GM15510 (cell line): Measurements from ENCODE around the gene G3BP2.

ENCODE experiments used
- POLR2A ChIP-seq: IDR thresholded peaks from 3 replicates; pipeline ENCODE4 v1.6.1; 2011; ENCODE audit warnings: borderline replicate concordance; ENCODE audit not compliant: insufficient read length; ENCODE audit errors: extremely low read depth

G3BP2 gene

DNA sequence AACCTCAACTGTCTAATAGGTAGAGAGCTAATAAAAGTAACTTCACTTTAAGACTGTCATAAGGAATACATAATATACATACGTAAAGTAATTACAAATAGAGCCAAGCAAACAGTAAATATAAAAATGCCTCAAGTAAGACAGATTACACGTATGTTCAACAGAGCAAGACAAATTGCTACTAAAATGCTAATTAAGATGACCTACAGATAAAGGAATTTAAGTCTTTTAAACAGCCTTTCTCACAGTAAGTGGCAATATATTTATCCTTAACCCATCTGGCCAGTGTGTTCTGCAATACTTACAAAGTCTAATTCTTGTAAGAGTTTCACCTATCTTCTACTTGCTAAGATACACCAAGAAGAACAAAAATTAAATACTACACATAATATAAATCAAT, 12.7 kb downstream of the G3BP2 start:
- TF ChIP-seq POLR2A: no peak

DNA sequence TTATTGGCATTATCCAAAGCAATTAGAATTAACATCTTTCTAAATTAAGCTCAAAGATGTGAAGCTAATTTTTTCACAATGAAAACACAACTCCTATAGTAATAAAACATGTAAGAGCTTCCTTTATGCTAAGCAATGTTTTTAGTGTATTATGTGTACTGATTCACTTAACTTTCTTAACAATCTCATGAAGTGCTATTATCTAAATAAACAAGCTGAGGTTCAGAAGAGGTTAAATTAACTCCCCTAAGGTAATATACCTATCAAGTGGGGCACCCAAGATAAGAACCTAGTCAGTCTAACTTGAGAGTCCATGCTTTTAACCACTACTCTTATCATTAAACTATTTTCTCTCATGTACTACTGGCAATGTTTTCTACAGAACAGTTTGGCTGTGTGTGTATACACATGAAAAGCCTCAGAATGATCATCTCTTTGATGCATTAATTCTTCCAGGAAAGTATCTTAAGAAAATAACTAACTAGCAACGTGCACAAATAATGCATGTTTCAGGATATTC, 13.6 kb downstream of the G3BP2 start:
- no peak for TF ChIP-seq POLR2A

DNA sequence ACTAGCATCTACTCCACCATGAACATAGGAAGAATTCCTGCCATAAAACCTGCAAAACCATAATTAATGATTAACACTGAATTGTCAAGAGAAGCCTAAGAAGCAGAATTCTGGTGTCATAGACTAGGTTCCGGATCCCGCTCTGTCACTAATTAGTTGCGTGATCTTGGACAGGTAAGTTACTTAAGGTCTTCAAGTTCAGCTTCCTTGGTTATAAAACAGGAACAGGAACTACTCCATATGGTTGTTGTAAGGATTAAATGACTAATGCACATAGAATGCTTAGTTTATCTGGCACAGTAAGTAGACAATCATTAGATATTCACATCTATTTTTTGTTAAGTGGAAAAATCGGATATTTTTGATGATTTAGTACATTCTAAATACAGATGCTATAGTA, 14.3 kb downstream of the G3BP2 start:
- TF ChIP-seq POLR2A: no peak

DNA sequence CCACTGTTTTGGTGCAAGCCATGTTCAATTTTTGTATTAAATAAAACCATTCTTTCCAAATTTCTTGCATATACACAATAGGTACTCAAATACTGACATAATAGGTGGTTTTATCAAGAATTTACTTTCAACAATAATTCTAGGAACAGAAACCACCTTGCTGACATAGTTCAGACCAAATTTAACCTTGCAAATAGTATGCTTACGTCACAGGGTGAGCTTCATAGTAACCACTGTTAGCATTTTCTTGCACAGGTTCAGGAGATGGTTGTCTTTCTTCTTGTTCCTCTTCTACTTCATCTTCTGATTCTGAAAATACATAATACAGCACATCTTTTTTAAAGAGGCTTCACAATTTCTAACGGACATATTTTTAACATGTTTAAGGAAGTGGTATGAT, 17.6 kb downstream of the G3BP2 start:
- no peak for TF ChIP-seq POLR2A

DNA sequence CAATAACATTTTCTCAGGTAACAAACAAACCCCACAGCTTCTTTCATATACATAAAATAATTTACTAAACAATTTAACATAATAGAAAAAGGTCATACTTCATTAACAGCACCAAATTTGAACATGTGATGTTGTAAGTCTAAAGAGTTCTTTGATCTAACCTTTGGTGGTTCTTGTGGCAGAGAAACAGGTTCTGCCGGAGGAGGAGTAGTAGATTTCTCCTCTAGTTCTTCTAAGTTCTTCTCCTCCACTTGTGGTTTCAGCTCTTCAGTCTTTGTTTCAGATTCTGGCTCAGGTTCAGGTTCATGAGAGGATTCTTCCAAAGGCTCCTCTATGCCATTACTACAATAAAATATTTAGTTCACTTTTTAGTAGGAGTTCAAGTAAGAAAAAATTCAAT, 18.3 kb downstream of the G3BP2 start:
- TF ChIP-seq POLR2A: no peak

DNA sequence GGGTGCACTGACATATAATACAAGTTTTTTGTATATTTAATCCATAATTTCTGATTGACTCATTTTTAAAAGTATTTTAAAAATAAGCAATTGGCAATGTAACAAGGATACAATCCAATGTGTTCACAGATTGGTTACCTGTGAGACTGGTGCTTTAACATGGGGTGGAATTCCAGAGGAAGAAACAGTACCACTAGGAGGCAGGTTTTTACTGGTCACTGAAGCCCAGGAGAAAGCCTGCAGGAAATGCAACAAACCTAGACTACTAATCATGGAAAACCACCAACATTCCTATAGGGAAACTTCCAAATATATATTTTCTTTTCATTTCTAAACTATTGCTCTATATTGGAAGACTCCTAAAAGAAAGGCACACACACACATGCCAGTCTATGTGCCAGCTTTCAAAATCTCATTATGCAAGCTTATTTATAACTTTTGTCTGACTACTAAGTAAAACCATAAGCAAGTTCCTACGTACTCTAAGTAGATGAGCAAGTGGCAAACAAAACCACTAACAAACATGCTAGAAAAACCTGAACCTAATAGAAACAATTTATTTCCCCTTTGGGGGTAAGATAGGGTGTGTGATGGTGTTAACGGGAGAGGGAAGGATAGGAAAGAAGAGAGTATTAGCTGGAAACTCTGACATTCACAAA, 19.2 kb downstream of the G3BP2 start:
- no peak for TF ChIP-seq POLR2A

DNA sequence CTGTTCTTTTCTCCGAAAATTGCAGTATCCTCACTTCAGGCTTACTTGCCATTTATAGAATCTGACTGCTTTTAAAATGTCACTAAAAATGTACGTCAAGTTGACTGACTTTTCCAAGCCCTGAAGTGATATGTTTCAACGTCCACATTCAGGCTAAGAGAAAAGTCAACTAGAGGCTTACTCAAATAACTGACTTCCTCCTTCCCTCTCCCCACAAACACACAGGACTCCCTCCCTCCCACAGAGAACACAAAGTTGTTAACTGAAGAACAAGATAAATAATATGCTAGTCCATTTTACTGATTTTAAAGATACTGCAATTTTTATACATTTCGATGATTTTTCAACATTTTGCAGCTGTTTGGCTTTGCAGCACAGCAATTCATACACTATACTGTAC, 29.1 kb downstream of the G3BP2 start:
- no peak for TF ChIP-seq POLR2A

DNA sequence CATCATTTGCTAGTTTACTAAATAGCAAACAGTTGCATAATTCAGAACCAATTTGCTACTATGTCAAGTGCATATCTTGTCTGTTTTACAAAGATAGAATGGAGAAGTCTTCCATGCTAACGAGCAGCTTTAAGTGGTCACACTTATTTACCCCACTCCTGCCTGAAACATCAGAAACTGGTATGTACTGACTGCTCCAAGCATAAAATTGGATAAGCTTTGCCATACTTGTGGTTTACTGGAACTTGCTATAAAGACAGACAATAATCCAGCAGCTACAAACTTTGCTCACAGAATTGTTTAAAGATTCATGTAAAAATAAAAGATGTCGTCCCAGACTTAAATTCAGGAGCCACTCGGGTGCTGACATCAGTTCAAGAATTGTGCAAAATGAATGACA, 29.6 kb downstream of the G3BP2 start:
- TF ChIP-seq POLR2A: no peak

DNA sequence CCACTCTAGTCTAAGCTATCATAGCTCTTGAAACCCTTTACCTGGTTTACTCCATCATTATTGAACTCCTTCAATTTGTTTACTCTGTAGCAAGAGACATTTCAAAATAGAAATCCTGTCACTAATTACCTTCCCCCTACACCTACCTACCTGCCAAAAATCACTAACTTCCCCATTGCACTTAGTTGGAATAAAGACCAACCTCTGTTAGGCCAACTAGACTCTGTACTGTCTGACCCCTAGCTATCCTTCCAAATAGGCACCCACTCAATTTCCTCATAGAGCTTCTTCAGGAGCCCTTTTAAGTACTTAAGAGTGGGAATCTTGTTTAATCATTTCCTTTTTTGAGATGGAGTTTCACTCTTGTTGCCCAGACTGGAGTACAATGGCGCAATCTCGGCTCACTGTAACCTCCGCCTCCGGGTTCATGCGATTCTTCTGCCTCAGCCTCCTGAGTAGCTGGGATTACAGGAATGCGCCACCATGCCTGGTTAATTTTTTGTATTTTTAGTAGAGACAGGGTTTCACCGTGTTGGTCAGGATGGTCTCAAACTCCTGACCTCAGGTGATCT, 34.0 kb downstream of the G3BP2 start:
- TF ChIP-seq POLR2A: no peak

DNA sequence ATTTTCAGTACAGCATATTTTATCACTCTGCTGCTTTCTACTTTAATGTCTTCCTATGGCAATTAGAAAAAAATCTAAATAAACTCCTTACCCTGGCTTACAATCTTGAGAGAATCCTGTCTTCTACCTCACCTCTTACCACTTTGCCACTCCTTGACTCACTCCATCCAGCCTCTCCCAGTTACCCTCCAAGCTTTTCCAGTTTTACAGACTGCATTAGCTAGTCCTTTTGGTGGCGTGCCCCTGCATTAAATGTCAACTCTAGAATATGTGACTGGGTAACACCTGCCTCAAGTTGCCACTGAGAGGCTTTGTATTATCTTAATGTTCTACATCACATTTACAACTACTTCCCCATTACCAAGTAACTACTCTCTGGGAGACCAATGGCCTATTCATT, 35.4 kb downstream of the G3BP2 start:
- no peak for TF ChIP-seq POLR2A

DNA sequence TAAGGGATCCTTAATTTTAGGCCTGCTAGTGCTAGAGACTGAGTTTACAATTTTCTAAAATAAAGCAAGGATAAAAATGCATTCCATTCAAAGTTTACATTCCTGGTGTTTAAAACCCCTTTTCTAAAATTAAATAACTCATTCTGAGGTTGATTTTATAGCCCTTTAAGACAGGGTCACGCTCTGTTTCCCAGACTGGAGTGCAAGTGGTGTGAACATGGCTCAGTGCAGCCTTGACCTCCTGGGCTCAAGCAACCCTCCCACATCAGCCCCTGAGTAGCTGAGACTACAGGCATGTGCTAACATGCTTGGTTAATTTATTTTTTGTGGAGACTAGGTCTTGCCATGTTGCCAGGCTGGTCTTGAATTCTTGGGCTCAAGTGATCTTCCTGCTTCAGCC, 36.0 kb downstream of the G3BP2 start:
- no peak for TF ChIP-seq POLR2A

DNA sequence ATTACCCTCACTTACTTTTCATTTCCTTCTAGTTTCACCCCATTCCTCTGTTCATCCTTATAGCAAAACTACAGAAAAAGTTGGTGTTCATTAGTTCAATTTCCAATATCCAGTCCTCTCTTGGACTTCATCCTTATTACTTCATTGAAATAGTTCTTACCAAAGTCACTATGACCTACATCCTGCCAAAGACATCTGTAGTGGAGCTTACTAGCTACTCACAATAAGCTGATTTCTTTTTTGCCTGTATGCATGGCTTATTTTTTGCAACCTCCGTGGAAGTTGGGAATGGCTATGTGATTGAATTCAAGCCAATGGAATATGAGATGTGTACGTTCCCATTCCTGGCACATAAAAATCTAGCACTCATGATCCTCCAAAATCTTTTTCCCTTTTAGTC, 38.3 kb downstream of the G3BP2 start:
- no peak for TF ChIP-seq POLR2A

DNA sequence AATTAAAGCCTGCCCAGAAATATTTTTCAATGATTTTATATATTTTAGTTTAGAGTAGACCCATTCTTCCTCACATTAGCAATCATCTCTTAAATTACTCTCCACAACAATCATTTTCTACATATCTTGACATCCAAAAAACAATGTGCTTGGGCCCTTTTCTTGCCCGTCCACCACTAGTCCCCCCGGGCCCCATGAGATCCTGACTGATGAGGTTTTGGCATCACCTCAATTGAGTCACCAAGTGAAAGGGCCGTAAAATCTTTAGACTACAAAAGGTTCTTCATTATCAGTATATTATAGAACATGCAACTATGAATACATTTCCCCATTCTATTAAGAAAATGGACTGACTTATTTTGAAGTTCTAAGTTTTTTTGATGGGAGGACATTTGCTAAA, 38.9 kb downstream of the G3BP2 start:
- no peak for TF ChIP-seq POLR2A

DNA sequence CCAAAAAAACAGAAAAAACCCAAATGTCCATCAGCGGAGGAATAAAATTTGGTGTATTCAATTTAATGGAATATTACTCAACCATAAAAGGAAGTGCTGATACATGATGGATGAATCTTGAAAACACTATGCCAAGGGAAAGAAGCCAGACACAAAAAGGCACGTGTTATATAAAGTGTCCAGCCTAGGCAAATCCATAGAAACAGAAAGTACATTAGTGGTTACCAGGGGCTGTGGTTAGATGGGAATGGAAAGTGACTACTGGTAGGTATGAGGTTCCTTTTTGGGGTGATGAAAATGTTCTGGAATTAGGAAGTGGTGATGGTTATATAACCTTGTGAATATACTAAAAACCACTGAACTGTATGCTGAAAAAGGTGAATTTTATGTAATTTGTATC, 39.4 kb downstream of the G3BP2 start:
- TF ChIP-seq POLR2A: no peak

DNA sequence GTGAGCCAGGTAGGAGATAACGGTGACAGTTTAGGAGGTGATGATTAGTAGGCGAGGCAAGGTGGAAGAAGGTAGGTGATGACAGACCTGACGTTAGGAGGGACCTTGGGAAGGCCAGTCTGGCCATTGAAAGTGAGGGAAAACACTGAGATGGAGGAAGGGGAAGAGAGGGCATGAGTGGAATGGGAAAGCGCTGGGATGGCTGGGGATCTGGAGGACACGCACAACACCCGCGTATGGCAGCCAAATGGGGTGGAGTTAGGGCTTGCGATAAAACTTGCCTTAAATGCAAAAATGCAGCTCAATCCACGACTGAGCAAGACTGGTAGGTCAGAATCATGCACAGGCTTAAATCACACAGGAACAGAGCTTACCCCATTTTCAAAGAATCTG, 42.3 kb downstream of the G3BP2 start:
- no peak for TF ChIP-seq POLR2A

DNA sequence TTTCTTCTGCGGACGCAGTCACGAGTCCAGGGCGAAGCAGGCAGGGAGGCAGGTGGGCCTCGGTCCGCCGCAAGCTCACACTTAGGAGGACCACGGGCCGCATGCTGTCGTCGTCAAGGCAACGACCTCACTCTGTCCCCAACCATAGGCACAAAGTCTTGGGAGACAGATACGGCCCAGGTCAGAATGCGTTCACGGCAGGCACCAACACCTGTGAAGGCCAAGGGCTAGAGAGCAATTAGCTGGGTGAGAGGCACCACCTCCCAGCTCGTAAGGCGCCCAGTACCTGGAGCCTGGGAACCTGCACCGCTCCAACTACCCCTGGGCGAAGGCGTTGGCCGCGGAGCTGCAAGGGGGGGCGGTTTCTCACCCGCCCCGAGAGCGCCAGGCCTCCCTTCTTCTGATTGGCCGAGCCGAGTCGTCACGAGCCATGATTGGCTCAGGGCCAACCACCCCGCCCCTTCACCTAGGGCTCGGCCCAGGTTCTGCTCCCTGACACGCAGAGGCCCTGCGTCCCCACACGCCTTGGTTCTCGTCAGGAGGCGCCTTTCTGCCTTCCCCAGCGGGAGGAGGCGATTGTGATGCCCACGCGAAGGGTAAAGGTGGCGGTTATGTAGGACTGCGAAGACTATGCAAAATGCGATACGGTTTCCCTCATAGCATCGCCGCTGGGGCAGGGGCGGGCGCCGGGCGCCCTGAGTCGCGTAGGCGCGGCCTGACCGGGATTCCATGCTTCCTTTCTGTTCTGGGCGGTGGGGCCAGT, 42.9 kb downstream of the G3BP2 start, which contains the start of gene CDKL2:
Gene CDKL2, minus strand, starts transcription at position 355 of the 763 bp plus-strand sequence. CDS start 4,540 bp downstream, outside the sequence.
- no peak for TF ChIP-seq POLR2A
